ENCODE measurements around the gene NEK4. TPM values are rescaled to one million over a fixed set of nuclear protein-coding genes. Genes with fewer than 3 reads are reported as not detected.

Gene NEK4
- total RNA-seq, 1 experiment from 2014 or later: 17.7 TPM

DNA sequence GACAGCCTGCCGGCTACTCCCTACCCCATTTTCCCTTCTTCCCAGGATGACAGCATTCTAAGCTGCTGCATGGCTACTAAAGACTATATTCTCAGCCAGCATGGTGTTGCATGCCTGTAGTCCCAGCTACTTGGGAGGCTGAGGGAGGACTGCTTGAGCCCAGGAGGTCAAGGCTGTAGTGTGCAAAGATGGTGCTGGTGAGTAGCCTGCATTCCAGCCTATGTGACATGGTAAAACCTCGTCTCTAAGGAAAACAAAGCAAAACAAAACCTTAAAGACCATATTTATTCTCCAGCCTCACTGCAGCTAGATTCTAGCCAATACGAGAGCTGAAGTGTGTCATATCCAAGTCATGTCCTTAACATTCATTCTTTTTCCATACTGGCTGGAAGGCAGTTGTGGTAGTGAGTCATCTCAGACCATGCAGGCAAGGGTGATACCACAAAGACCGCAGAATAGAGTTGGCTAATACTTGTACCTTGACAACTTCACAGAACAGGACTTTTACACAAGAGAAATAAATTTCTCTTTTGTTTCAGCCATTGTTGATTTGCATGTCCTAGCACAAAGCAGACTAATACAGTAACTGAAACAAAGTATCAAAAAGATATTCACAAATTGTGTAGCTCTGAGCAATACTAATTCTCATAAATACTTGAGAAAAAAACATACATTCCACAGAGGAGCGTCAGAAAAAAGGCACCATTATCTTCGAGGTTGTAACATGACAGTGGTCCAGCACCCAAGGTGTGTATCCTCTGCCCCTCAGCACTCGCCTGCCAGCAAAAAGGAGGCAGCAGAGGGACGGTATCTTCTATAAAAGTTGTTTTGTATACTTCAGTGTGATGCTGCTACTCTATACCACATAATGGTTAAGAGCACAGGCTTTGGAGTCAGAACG is 99.9 kb downstream of the NEK4 start:
- DNase-seq (ENCODE audit: low read depth): peak; percentile 100

DNA sequence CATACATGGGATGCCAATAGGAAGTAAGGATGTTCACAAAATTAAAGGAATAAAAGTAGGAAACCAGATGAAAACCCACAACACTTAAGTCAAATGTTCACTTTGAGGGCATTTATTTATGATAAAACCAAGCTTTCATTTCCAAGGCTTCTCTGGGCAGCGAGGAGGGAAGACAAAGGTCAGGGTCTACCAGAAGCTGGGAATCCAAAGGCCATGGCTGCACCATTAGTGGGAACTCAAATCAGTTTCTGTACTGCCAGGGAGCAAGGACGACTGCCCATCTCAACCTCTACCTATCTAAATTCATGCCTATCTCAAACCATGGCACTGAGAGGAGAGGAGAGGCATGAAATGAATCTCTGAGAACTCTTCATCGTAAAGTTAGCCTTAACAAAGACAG is 107.6 kb downstream of the NEK4 start:
- DNase-seq (ENCODE audit: low read depth): no peak

DNA sequence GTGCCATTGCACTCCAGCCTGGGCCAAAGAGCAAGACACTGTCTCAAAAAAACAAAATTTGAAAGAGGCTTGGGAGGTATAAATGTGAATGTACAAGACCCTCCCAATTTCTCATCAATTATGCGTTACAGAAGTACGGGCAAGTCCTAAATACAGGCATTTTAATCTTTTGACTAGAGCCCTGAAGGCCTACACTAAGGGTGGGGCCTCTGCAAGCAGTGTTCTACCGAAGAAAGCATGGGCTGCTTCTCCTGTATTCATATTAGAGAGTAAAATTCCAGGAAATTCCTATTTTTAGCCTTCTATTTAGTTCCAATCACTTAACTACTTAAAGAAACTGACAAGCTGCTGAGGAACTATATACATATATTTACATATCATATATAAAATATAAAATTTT is 110.7 kb downstream of the NEK4 start:
- no peak for DNase-seq (ENCODE audit: low read depth)

Other genes with a start within 250 kb of the NEK4 start
- 130 and 180 TPM in 2 replicates for gene NT5DC2, start 237.1 kb downstream of the NEK4 start, total RNA-seq (2014; rRNA removed; shearing (Covaris generic))
- 13.0 and 14.0 TPM in 2 replicates for gene UQCC5, start 234.3 kb downstream of the NEK4 start, total RNA-seq (2014; rRNA removed; shearing (Covaris generic))
- 38.9 and 51.4 TPM in 2 replicates for gene PBRM1, start 85.0 kb downstream of the NEK4 start, total RNA-seq (2014; rRNA removed; shearing (Covaris generic))
- 129 and 147 TPM in 2 replicates for gene GNL3, start 84.9 kb downstream of the NEK4 start, total RNA-seq (2014; rRNA removed; shearing (Covaris generic))
- 107 and 130 TPM in 2 replicates for gene GLT8D1, start 65.1 kb downstream of the NEK4 start, total RNA-seq (2014; rRNA removed; shearing (Covaris generic))
- 209 and 214 TPM in 2 replicates for gene SPCS1, start 64.8 kb downstream of the NEK4 start, total RNA-seq (2014; rRNA removed; shearing (Covaris generic))
- gene ITIH1, start 6.7 kb upstream of the NEK4 start, total RNA-seq (2014; rRNA removed; shearing (Covaris generic)): not detected in 2 replicates
- gene ITIH3, start 23.9 kb upstream of the NEK4 start, total RNA-seq (2014; rRNA removed; shearing (Covaris generic)): not detected in 2 replicates
- 0.48 and 0.68 TPM in 2 replicates for gene ITIH4, start 59.7 kb upstream of the NEK4 start, total RNA-seq (2014; rRNA removed; shearing (Covaris generic))
- gene MUSTN1, start 64.1 kb upstream of the NEK4 start, total RNA-seq (2014; rRNA removed; shearing (Covaris generic)): 1.1 and 1.3 TPM in 2 replicates
- gene STIMATE, start 126.6 kb upstream of the NEK4 start, total RNA-seq (2014; rRNA removed; shearing (Covaris generic)): 10.5 and 12.1 TPM in 2 replicates

Data from RPMI7951 (cell line).